ENCODE measurements around the gene ZIC5.

DNA sequence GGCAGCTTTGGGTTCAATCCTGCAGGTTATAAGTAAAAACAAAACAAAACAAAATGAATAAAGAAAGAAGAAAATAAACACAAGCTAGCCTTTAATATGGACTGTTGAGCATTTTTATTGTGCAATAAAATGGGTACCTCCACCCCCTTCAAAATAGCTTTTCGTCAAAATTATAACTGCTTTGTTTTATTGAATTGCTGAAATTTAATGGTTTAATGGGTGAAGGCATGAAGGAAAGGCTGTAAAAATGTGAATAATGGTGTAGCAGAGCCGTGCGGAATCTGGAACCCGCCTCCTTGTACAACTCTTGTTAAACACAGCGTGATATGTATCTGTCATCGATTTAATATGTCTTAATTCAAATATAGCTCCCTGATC lies 2.2 kb upstream of the ZIC5 start:
- TF ChIP-seq CTCF (IDR thresholded peaks at IDR 0.05) (no peak), POLR2AphosphoS5 (IDR thresholded peaks at IDR 0.05) (no peak), EP300 (IDR thresholded peaks at IDR 0.05) (no peak), POLR2A (IDR thresholded peaks at IDR 0.05) (no peak)
